ENCODE data around the gene NSL1.

- TF ChIP-seq CTCF (IDR thresholded peaks at IDR 0.05): no peak
- TF ChIP-seq POLR2A (IDR thresholded peaks at IDR 0.05): no peak
- TF ChIP-seq POLR2AphosphoS5 (IDR thresholded peaks at IDR 0.05): no peak
- TF ChIP-seq EP300 (IDR thresholded peaks at IDR 0.05): no peak
Observed at GRCh38 chr1:212743901-212744475, 47.6 kb downstream of the NSL1 start.
